Esophagus muscularis mucosa (tissue), 3 donors: ENCODE data around the gene PDLIM5.

Experiments
- CTCF ChIP-seq, 3 experiments: fragments of 200-600 bp in 2 of 3; fragments of 450-650 bp in 1 of 3; sonication (generic) in 2 of 3; IDR thresholded peaks; one replicate each; pipeline ENCODE4 v1.5.1; 2017 to 2019; ENCODE audit warnings: antibody characterized with exemption in 3 of 3, mild to moderate bottlenecking in 2 of 3, moderate library complexity in 1 of 3
- POLR2AphosphoS5 ChIP-seq, 2 donors: sonication (generic); formaldehyde crosslinking; IDR thresholded peaks; one replicate each; pipeline ENCODE4 v1.6.1; 2017; ENCODE audit warnings: antibody characterized with exemption in 2 of 2

DNA sequence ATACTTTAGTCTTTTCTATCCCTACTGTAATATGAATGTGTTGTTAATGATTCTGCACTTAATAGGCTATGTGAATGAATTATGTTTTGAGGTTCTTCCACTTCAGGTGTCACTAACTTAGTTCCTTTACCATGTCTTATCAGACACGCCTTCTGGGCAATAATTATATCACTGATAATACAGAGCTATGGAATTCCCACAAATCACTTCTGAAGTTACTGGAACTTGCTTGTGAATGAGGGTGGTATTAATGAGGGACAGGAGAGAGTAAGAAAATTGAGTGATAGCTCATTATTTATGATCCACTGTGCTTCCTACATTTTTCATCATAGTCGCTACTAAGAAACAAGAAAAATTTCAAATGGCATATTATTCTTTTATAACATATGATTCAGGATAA is 130.0 kb downstream of the PDLIM5 start:
- TF ChIP-seq CTCF (IDR thresholded peaks at IDR 0.05) (no peak), POLR2AphosphoS5 (IDR thresholded peaks at IDR 0.05) (no peak)
